NCI-H345 (cell line): ENCODE measurements around the gene RASAL1.
A peak's percentile ranks its signal among the peaks of the same experiment; 100 is the strongest.

Experiments used
- DNase-seq: peaks from one replicate; lab custom pipeline; 2025; lab: John Stamatoyannopoulos, UW

Gene RASAL1

GRCh38 chr12:113135178-113136127, at the start of gene RASAL1:
TSS of gene RASAL1 (minus strand) at chr12:113135761. CDS start at chr12:113135462, 299 bp downstream.
- DNase-seq = peak; percentile 86

GRCh38 chr12:113184900-113185179, 49.3 kb upstream of the RASAL1 start:
- DNase-seq = peak; percentile 78

- no peak for DNase-seq
Measured at GRCh38 chr12:113184098-113184899, 48.7 kb upstream of the RASAL1 start.

- no peak for DNase-seq
Measured at GRCh38 chr12:113183030-113183589, 47.5 kb upstream of the RASAL1 start.

DNA sequence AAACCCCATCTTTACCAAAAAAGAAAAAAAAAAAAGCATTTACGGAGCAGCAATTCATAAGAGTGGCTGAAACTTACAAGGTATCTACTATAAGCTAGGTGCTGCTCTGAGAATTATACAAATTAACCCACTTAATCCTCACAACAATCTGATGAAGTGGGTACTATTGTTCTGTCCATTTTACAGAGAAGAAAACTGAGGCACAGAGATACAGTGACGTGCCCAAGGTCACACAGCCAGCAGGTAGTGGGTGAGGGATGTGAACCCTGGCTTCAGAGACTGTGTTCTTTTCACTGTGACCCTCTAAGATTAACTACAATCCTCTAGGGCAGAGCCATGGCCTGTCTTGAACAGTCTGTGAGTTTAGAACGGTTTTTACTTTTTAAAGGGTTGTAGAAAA, 46.4 kb upstream of the RASAL1 start:
- no peak for DNase-seq

GRCh38 chr12:113180333-113180732, 44.8 kb upstream of the RASAL1 start:
- no peak for DNase-seq

GRCh38 chr12:113179023-113179422, 43.5 kb upstream of the RASAL1 start:
- DNase-seq = no peak

DNA sequence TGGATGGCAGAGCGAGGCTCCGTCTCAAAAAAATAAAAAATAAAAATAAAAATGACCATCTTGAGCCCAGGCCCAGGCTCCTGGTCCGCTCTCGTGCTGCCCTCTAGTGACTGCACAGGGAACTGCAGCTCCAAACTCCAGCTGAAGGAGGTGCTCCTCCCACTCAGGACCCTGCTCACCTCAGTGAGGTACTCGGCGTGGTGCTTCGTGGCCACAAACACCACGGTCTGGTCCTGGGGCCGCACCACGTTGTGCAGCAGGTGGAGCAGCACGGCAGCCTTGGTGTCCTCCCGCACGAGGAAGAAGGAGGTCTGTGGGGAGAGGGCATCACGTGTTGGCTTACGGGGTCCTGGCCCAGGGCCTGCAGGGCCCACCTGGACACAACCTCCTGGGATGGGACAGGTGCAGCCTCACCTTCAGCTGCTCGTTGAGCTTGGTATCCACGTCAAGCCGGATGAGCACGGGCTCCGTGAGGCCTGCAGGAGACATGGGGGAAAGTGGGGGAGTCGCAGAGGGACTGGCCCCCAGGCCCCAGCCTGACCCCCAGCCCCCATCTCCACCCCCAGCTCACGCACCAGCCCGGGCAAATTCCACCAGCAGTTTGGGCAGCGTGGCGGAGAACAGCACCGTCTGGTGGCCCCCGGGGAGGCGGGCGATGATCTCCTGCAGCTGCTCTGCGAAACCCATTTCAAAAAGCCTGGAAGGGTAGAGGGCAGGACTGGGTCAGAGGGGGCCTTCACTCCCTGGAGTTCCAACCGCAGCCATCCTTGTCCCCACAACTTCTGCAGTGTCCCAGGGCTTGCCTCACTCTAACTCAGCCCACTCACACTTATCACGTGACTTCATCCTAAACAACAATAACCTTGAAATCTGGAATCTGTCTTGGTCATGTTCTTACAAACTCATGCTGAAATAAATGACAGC, 39.2 kb upstream of the RASAL1 start:
- peak; percentile 64 for DNase-seq

- no peak for DNase-seq
Measured at GRCh38 chr12:113173081-113173698, 37.6 kb upstream of the RASAL1 start.

DNA sequence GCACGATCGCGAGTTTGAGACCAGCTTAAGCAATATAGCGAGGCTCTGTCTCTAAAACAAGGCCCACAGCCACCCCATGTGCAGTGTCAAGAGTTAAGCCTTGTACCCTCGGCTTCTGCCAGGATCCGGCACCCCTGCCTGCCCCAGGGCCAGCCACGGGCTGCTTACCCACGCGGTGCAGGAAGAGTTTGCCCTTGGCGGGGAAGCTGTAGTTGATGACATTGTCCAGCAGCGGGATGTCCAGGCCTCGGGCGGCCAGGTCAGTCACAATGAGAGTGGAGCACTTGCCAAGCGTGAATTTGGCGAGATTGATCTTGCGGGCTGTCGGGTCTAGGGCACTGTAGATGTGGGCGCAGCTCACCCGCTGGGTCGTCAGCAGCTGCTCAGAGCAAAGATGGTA, 36.6 kb upstream of the RASAL1 start:
- DNase-seq = no peak

DNA sequence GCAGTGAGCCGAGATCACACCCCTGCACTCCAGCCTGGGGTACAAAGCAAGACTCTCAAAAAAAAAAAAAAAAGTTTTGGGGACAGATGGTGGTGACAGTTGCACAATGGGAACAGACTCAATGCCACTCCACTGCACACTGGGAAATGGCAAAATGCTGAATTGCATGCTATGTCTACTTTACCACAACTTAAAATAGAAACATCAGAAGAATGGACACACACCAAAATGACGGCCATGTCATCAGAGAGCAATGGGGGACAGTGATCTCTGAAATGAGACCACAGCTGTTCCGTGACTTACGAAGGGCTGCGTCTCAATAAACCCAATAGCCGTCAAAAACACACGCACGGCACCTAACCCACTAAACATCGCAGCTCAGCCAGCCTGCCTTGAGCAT, 36.0 kb upstream of the RASAL1 start:
- DNase-seq = no peak

GRCh38 chr12:113170926-113171325, 35.4 kb upstream of the RASAL1 start:
- DNase-seq = no peak

DNA sequence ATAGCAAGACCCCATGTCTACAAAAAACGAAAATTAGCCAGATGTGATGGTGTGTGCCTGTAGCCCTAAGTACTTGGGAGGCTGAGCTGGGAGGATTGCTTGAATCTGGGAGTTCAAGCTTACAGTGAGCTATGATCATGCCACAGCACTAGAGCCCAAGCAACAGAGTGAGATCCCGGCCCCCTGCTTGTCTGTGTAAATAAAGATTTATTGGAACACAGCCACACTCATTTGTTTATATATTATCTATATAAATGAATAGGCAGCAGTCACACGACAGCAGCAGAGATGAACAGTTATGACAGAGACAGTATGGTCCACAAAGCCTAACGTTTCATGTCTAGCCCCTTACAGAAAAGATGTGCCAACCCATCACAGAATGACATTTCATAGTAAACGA, 34.9 kb upstream of the RASAL1 start:
- DNase-seq = no peak

DNA sequence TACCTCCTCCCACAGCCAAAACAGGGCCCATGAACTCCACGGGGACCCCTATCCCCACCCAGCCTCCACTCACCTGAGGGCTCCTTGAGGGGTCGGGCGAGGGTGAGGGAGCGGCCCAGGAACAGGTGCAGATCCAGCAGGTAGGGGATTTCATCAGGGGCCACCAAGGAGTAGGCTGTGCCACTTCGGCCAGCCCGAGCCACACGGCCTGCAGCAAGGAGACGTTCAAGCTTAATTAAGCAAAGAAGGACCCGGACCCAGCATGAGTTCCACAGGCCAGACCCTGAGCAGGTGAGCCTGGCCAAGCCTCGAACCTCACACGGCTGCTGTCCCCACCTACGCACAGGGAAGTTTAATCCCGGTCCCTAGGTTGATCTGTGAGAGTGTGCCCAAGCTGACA, 34.1 kb upstream of the RASAL1 start:
- no peak for DNase-seq

GRCh38 chr12:113167868-113168267, 32.3 kb upstream of the RASAL1 start:
- no peak for DNase-seq

GRCh38 chr12:113165521-113166450, 30.2 kb upstream of the RASAL1 start:
- DNase-seq = no peak

GRCh38 chr12:113164014-113164413, 28.5 kb upstream of the RASAL1 start:
- no peak for DNase-seq

DNA sequence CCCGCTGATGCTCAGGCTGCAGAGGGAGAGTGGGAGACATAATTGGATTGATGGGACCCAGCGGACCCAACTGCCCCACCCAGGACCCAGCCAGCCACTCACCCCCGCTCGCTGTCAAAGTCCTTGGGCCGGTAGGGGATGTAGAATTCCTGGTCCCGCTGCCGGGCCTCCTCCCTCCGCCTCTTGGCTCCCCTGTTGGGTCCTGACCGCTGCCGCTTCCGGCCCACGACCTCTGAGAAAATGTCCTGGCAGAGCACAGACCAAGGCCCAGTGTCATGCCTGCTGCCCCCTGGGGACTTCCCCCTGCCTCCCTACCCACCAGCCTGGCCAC, 27.4 kb upstream of the RASAL1 start:
- no peak for DNase-seq

GRCh38 chr12:113162102-113163029, 26.8 kb upstream of the RASAL1 start:
- DNase-seq = no peak
